GM12865 (cell line): ENCODE data around the gene ARMH1.

Experiments used
- DNase-seq: peaks from one replicate; pipeline ENCODE4 v3.0.0; 2010; ENCODE audit warnings: low read depth
- H3K4me3 ChIP-seq: 2 replicates; pipeline ENCODE4 v1.5.1; 2011; ENCODE audit warnings: mild to moderate bottlenecking, low read depth, low read length, control low read depth
- TF ChIP-seq, protein P1 (sequence below): IDR thresholded peaks from 2 replicates; pipeline ENCODE4 v1.5.1; 2011; ENCODE audit warnings: low read length, control low read depth, low read depth, inconsistent platforms; ENCODE audit not compliant: insufficient read depth; ENCODE audit errors: missing control alignments

ARMH1 gene

DNA sequence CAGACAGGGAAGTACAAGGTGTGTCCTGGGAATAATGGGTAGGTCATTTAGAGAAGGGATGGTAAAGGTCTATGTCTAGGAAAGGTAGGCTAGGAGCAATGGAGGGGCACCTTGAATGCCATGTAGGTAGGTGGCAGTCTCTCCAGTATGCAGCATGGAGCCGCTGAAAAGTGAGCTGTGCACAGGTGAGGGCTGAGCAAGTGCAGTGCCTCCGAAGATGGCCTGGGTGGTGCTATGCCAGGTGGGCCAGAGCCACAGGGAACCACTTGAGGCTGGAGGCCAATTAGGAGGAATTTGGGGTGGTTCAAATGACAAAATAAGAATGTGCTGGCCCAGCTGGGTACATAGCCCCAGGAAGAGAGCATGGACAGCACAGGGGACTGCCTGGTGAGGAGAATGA lies 31.4 kb downstream of the ARMH1 start:
- no peak for DNase-seq
- TF ChIP-seq, protein P1, sequence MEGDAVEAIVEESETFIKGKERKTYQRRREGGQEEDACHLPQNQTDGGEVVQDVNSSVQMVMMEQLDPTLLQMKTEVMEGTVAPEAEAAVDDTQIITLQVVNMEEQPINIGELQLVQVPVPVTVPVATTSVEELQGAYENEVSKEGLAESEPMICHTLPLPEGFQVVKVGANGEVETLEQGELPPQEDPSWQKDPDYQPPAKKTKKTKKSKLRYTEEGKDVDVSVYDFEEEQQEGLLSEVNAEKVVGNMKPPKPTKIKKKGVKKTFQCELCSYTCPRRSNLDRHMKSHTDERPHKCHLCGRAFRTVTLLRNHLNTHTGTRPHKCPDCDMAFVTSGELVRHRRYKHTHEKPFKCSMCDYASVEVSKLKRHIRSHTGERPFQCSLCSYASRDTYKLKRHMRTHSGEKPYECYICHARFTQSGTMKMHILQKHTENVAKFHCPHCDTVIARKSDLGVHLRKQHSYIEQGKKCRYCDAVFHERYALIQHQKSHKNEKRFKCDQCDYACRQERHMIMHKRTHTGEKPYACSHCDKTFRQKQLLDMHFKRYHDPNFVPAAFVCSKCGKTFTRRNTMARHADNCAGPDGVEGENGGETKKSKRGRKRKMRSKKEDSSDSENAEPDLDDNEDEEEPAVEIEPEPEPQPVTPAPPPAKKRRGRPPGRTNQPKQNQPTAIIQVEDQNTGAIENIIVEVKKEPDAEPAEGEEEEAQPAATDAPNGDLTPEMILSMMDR, result no peak
- no peak overlapping the region for H3K4me3 ChIP-seq

DNA sequence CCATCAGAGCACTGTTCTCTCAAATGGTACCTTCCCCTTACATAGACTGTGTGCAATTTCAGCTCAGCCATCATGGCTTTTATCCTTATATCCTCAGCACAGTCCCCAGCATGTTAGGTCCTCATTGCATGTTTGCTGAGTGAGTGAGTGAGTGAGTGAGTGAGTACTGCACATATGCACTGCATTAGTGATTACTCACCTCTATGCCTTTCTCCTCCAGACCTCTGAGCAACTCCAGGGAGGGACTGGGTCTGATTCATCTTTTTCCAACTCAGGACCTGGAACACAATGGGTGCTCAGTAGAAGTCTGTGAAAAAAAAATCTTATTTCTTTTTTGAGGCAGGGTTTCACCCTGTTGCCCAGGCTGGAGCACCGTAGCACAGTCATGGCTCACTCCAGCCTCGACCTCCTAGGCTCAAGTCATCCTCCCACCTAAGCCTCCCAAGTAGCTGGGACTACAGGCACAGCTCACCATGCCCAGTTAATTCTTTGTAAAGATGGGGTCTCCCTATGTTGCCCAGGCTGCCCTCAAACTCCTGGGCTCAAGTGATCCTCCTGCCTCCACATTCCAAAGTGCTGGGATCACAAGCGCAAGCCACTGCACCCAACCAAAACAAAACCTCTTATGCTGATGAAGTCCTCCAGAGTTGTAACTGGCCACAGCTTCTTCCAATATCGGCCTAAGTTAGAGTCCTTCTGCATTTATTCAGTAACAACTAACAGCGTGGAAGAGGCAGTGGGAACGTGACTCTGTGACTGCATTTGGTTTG lies 32.8 kb downstream of the ARMH1 start:
- no peak overlapping the region for H3K4me3 ChIP-seq
- DNase-seq, result no peak
- TF ChIP-seq, protein P1, result no peak

DNA sequence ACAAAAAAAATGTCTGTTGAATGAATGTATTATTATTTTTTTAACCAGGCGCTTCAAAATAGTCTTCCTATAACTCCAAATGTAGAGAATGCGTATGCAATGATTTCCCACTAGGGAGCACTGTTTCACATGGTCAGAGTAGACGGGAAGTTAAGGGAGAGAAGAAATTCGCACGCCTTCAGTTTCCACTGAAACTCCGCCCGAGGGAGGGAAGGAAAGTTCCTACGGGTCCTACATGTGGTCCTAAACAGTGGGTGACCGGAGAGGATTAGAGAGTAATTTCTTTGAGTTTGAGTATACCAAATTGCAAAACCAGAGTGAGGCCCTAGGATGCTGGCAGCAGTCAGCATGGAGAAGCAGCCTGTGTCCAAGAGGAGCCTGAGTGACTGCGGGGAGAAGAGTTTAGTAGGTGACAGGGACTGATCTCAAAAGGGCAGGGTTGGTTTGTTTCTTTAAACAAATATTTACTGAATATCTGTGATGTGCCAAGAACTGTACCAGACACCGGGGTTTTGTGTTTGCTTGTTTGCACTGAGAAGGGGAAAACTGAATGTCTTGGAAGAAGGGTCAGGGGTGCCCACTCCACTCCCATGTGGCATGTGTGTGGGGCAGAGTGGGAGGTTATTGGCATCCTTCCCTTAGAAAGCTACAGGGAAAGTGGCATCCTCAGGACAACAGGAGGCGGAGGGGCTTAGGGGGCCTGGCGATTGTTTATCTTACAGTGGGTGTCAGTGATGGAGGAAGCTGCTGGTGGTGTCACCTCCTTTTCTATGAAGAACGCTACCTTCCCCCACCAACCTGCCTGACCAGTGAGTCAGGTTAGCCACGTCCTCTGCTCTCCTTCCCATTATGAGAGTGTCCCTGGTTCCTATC lies 33.7 kb downstream of the ARMH1 start:
- DNase-seq, result peak; percentile 56
- no peak overlapping the region for H3K4me3 ChIP-seq

DNA sequence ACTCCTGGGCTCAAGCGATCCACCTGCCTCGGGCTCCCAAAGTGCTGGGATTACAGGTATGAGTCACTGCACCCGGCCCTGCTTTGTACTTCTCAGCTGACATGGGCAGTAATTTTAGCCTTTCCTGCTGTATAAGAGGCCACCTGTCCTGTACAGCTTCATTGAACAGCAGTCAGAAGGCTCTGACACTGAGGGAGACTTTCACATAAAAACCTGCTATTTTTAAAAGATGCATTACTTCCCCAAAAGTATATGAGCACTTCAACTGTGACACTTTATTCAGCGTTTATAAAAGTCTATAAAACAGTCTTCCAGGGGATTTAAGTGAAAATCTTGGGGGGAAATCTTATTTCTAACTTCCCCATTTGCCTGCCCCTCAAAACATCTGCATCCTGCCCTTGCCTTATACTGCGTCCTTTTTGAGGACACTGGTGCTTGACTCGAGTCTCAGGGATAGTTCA lies 38.8 kb downstream of the ARMH1 start:
- TF ChIP-seq, protein P1, result no peak
- no peak overlapping the region for H3K4me3 ChIP-seq
- DNase-seq, result peak; percentile 74

More for the DNA sequence above, 33.7 kb downstream of the ARMH1 start:
- TF ChIP-seq, protein P1, result peak; percentile 55

DNA sequence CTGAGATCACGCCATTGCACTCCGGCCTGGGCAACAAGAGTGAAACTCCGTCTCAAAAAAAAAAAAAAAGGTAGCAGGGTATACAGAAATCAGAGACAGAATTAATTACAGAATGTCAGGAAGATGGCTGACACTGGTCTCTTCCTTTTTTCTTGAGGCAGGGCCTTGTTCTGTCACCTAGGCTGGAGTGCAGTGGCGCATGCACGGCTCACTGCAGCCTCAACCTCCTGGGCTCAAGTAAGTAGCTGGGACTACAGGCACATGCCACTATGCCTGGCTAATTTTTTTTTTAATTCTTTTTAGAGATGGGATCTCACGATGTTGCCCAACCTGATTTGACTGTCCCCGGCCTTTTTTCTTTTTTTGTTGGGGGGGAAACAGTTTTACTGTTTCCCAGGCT lies 40.0 kb downstream of the ARMH1 start:
- no peak overlapping the region for H3K4me3 ChIP-seq
- TF ChIP-seq, protein P1, result no peak
- no peak for DNase-seq

DNA sequence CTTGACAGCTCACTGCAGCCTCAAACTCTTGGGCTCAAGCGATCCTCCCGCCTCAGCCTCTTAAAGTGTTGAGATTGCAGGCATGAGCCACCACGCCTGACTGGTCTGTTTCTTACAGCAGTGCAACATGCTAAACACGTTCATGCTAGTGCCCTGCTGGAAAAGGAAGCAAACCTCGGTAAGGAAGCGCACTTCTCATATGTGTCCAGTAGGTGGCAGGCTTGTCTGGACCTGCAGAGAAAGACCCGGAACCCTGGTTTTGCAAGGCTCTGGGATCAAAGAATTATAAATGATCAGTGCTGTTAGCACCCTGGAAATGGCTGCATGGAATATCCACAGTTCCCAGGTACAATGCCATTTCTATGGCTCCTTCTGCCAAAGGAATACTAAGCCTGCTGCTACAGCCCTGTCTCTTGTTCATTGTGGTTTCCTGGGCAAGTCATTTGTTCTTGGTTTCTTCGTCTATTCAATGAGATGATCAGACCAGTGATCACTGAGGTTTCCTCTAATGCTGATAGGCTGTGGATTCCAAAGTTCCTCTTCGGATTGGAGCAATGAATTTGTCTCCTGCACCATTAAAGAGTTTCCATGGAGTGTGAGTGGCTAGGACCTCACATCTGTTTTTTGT lies 40.5 kb downstream of the ARMH1 start:
- H3K4me3 ChIP-seq, result no peak overlapping the region
- TF ChIP-seq, protein P1, result peak; percentile 94
- peak; percentile 89 for DNase-seq
